Kidney capillary endothelial cell (primary cell): ENCODE measurements around the gene BPIFB4.
"Not testable (repeated sequence)": the region's sequence is repeated elsewhere in the genome, so short reads cannot be mapped to it uniquely, and the experiment has no call there.

Source experiments
- DNase-seq: peaks from one replicate; pipeline ENCODE4 v3.0.0-alpha.2; 2018; ENCODE audit warnings: low spot score

Gene BPIFB4

DNA sequence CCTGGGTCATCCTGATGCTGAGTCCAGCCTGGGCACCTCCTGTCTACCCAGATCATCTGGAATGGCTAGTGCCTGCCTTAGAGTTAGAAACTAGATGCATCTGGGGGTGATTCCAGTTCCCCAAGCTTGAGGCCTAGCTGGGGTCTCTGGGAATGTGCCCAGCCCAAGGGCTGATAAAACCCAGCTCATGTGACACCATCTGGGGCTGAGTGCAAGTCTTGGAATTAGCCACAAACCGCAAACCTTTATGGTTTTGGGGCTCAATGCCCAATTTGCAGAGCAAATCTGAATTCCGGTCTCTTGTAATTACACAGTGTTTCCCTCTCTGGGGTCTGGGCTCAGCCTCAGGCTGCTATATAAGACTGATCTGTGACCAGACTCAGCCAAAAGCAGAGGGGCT lies at the start of gene BPIFB4:
Gene BPIFB4, plus strand, starts transcription at position 385 of the 400 bp plus-strand sequence. CDS start 1,884 bp downstream, outside the sequence.
- no peak for DNase-seq

DNA sequence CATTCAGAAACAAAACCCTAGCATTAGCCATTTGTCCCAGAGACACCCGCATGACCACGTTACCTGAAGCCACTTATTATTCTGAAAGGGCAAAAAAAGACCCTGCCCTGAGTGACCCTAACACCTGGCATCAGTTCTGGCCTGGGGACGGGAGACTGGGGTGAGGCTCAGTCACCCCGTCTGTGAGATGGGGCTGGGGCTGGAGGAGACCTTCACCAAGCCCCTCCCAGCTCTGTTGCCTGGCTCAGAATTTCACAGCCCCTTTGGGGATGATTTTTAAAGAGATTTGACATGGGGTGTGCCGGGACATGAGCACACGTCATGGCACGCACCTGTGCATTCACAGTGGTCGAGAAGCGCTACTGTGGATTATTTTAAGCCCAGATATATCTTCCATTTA lies 49.4 kb upstream of the BPIFB4 start:
- DNase-seq, result no peak

GRCh38 chr20:33030569-33030968 lies 48.9 kb upstream of the BPIFB4 start:
- no peak for DNase-seq

GRCh38 chr20:33031531-33031930 lies 47.9 kb upstream of the BPIFB4 start, which contains the start of gene BPIFB6:
BPIFB6 (plus strand) TSS chr20:33031648; CDS start chr20:33031648, 0 bp downstream.
- no peak for DNase-seq

DNA sequence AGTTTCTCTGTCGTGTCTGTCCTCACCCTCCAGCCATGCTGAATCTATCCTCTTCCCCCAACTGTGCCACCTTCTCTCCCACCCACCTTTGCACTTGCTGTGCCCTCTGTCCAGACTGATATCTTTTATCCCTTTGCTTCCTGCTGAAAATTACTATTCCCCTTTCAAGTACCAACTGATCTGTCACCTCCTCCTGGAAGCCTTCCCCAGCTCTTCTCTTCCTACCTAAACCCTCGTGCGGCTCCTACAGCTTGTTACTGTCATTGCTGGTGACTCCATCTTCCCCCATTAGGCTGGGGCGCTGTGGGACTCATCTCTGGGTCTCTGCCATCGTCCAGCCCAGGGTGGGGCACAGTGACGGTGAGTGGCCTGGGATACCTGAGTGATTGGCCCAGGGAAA lies 46.9 kb upstream of the BPIFB4 start:
- DNase-seq, result no peak

- no peak for DNase-seq
These were observed 46.1 kb upstream of the BPIFB4 start for GRCh38 chr20:33033381-33033780.

GRCh38 chr20:33034115-33034514 lies 45.3 kb upstream of the BPIFB4 start:
- no peak for DNase-seq

DNA sequence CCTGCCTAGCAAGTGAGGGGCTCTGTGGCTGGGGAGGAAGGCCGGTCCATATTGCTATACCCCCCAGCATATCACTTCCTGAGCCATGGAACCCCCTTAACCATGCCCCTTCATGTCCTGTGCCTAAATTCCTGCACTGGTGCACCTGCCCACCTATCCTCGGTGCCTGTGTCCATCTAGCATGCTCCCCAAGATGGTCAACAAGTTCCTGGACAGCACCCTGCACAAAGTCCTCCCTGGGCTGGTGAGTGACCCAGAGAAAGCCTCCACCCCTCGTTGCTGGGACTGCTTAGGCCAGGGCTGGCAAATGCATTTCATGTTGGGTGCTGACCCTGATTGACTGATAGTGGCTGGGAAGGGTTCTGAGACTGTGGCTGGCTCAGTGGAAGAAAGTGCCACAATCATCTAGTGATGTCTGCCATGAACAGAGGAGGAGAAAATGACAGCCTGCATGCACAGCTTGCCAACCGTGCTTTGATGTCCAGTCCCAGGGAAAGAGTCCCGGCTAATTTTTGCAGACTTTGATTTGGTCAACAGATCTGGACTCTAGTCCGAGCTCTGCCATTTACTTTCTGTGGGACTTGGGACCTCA lies 44.4 kb upstream of the BPIFB4 start:
- no peak for DNase-seq

GRCh38 chr20:33037456-33037855 lies 42.0 kb upstream of the BPIFB4 start:
- no peak for DNase-seq

DNA sequence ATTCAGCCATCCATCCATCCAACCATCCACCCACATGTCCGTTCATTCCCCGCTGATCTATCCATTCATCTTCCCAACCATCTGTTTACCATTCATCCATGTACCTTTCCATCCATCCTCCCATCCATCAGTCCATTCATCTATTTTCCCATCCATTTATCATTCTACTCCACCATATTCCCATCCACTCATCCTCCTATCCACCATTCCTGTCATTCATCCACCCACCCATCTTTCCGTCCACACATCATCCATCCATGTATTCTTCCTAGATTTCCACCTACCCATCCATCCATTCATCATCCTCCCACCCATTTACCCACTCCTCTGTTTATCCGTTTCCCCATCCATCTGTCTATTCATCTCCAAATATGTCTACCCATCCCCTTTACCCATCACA lies 41.2 kb upstream of the BPIFB4 start:
- DNase-seq, result no peak

- no peak for DNase-seq
These were observed 37.0 kb upstream of the BPIFB4 start for GRCh38 chr20:33042430-33042829.

- DNase-seq, result no peak
These were observed 36.3 kb upstream of the BPIFB4 start for GRCh38 chr20:33042983-33043730.

DNA sequence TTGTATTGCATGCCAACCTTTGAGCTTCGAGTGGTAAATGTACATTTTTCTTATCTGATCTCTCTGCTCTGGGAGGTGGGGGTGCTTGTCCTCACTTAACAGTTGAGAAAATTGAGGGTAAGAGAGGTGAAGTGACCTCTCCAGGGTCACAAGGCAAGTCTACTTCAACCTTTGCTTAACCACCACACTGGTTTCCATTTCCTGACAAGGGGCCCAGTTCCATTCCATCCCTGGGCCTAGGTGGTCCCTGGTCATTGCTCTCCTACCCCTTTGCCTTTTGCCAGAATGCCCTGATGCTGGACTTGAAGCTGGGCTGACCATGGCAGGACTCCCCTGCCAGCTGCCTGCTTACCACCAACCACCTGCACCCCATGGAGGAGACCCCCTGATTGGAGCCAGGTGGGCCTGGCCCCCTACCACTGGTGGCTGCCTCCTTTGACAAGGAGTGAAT lies 35.7 kb upstream of the BPIFB4 start:
- no peak for DNase-seq

- DNase-seq, result not testable (repeated sequence)
These were observed 34.2 kb upstream of the BPIFB4 start for GRCh38 chr20:33045129-33045721.

GRCh38 chr20:33046412-33046811 lies 33.0 kb upstream of the BPIFB4 start:
- DNase-seq, result no peak

DNA sequence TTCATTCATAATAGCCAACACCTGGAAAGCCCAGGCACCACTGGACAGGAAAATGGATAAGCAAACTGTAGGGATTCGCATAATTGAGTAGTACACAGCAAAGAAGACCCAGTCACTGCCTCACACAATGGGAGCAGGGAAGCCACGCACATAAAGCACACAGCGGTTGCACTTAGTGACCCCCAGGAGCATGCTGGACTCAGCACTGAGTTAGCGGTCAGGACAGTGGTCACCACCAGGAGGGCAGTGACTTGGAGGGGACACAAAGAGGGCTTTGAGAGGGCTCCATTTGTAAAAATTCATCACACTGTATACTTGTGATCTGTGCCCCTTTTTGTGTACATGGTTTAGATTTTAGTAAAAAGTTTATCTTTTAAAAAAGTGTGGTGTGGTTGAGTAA lies 28.1 kb upstream of the BPIFB4 start:
- DNase-seq, result no peak

- no peak for DNase-seq
These were observed 25.9 kb upstream of the BPIFB4 start, which contains the start of gene BPIFB3 for GRCh38 chr20:33053291-33054106. BPIFB3 (plus strand) TSS chr20:33053903; CDS start chr20:33055436, 1,533 bp downstream.

- DNase-seq, result no peak
These were observed 25.1 kb upstream of the BPIFB4 start for GRCh38 chr20:33054381-33054780.

DNA sequence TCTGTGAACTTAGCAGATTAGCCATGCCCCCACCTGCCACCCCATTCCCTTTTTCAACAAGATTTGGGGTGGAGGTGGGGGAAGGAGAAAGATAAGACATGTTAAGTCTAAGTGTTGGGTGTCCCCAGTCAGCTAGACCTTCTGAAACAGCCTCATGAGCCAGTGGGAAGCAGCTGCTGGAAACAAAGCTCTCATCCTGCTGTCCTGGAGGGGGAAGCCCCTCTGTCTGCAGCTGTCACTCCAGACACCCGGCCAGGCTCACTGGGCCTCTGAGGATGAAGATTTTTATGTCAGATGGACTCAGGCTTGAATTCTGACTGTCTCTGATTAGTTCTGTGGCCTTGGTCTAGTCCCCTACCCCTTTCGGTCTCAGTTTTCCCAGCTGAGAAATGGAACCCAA lies 24.7 kb upstream of the BPIFB4 start:
- no peak for DNase-seq

- DNase-seq, result no peak
These were observed 20.3 kb upstream of the BPIFB4 start for GRCh38 chr20:33059136-33059535.

- DNase-seq, result no peak
These were observed 19.6 kb upstream of the BPIFB4 start for GRCh38 chr20:33059741-33060390.

- DNase-seq, result no peak
These were observed 17.8 kb upstream of the BPIFB4 start for GRCh38 chr20:33061658-33062028.
